ENCODE results near the gene TRMT10A.
"Not testable (repeated sequence)": the region's sequence is repeated elsewhere in the genome, so short reads cannot be mapped to it uniquely, and the experiment has no call there.

The TRMT10A gene

DNA sequence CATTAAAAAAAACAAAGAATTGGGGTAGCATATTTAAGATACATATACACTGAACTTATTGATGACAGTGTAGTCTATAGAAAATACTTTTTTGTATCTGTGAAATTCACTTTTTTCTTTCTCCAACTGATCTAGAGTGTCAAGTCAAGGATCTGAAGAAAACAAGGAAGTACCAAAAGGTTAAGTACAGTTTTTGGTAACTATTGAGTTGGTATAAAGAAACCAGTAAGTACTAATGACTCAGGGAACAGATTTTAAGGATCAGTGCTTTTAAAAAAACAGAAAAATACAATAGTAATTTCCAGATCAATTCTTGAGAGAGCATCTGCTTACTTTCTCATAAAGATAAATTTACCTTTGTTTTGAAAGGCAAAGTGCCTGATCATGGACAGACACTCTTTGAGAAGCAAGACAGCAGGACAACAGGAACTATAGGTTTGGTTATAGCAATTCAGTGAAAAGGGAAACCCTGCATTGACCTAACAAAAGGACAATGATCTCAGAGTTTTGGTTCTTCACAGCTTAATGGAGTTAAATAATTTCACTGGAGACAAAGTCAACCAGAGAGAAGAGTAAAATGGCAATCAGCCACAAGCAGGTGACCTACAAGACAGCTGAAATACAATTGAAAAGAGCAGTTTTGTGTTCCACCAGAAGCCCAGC lies 23.4 kb downstream of the TRMT10A start:
- DNase-seq, result no peak

DNA sequence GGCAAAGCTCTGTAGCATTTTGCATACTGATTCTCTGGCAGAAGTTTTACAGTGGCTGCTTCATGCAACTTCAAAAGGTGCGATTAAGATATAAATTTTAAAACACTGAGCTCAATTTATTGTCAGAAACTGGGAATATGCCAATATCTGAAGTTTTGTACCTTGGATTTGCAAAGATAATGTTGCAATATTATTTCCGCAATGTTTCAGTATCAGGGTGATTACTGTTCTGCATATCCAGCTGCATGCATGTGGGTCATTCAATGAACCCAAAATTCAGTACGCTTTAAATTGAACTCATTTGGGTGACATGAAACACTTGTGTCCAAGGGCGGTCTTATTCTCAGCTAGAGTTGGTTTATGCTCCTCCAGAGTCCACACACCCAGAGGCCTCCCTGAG lies 26.2 kb downstream of the TRMT10A start:
- no peak for DNase-seq

GRCh38 chr4:99536848-99537247 lies 27.0 kb downstream of the TRMT10A start:
- DNase-seq, result no peak

DNA sequence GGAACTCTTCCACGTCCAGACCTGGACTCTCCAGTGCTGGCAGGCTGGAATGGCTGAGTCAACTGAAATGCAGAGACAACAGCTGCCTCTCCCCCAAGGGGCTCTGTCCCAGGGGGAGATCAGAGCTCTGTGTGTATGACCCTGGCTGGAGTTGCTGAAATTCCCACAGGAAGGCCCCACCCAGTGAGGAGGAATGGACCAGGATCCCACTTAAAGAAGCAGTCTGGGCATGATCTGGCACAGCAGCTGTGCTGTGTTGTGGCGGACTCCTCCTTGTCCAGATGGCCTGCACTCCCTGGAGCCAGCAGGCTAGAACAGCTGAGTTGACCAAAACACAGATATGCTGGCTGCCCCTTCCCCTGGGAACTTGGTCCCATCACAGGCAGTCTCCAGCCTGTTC lies 27.6 kb downstream of the TRMT10A start:
- no peak for DNase-seq

DNA sequence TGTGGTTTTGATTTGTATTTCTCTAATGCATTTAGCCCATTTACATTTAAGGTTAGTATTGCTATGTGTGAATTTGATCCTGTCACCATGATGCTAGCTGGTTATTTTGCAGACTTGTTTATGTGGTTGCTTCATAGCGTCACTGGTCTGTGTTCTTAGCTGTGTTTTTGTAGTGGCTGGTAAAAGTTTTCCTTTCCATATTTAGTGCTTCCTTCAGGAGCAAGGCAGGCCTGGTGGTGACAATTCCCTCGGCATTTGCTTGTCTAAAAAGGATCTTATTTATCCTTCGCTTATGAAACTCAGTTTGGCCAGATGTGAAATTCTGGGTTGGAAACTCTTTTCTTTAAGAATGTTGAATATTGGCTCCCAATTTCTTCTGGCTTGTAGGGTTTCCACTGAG lies 29.1 kb downstream of the TRMT10A start:
- DNase-seq, result not testable (repeated sequence)

- DNase-seq, result no peak
These were observed 33.9 kb downstream of the TRMT10A start for GRCh38 chr4:99529956-99530355.

DNA sequence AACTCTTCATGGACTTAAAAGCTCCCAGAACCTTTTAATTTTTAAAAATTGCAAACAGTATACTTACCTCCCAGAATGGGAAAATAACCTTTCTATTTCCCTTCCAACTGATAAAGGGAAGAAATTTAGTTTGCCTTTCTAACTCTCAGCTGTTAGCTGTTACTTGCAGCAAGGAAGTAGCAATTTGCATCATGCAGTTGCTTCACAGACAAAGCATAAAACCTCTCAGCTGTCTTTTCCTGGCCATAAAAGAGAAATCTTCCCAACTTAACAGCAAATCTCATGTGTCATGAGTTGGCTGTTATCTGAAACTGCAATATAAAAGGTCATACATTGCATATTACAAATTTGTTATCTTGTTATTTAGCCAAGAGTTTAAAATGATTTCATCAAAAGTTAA lies 34.6 kb downstream of the TRMT10A start:
- DNase-seq, result no peak

- no peak for DNase-seq
These were observed 45.1 kb downstream of the TRMT10A start for GRCh38 chr4:99518601-99519295.

GRCh38 chr4:99510721-99511120 lies 53.1 kb downstream of the TRMT10A start, which contains the start of gene C4orf17:
Gene C4orf17, plus strand, starts transcription at chr4:99511021. Its CDS starts 2,061 bp downstream, at chr4:99513082.
- no peak for DNase-seq

DNA sequence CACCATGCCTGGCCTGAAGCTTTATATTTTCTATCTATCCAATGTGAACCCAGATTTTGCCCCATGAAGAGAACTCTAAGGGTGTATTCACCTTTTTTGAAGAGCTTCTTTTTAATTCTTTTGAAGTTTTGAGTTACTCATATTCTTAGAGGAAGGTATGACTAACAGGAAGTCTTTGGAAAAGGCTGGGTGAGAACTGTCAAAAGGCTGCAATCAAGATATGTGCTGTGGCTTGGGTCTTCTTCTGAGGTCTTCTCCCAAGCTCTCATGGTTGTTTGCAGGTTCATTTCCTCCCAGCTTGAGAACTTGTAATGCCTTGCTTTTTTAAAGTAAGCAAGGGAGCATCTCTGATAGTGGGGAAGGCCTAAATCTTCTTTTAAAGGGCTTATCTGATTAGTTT lies 56.1 kb downstream of the TRMT10A start:
- DNase-seq, result peak; percentile 24

DNA sequence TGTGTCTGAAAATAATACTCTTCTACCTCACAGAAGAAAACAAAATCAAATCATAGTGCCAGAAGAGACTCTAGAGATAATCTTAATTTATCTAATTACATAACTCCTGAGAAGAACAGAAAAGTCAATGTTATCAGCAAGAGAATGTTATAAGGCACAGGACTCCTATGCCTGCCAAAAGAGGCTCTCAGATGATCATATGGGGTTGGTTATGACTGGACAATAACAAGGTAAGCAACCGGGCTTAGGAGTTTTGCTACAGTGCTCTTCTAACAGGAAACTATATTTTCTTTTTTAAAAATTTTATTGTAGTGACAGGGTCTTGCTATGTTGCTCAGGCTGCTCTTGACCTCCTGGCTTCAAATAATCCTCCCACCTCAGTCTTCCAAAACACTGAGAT lies 56.5 kb downstream of the TRMT10A start:
- DNase-seq, result no peak

- DNase-seq, result no peak
These were observed 57.1 kb downstream of the TRMT10A start for GRCh38 chr4:99506781-99507180.

GRCh38 chr4:99504804-99505502 lies 58.9 kb downstream of the TRMT10A start:
- no peak for DNase-seq

Data from CD4-positive, alpha-beta T cell treated with Interleukin-10 for 1 hour (primary cell).